ENCODE data around the gene CHTOP. TPM values are rescaled to one million over a fixed set of nuclear protein-coding genes. Genes with fewer than 3 reads are reported as not detected.
A peak's percentile ranks its signal among the peaks of the same experiment; 100 is the strongest.

CHTOP gene
- total and polyA plus RNA-seq, 2 experiments from 2014 or later: 26.9 to 42.2 TPM

DNA sequence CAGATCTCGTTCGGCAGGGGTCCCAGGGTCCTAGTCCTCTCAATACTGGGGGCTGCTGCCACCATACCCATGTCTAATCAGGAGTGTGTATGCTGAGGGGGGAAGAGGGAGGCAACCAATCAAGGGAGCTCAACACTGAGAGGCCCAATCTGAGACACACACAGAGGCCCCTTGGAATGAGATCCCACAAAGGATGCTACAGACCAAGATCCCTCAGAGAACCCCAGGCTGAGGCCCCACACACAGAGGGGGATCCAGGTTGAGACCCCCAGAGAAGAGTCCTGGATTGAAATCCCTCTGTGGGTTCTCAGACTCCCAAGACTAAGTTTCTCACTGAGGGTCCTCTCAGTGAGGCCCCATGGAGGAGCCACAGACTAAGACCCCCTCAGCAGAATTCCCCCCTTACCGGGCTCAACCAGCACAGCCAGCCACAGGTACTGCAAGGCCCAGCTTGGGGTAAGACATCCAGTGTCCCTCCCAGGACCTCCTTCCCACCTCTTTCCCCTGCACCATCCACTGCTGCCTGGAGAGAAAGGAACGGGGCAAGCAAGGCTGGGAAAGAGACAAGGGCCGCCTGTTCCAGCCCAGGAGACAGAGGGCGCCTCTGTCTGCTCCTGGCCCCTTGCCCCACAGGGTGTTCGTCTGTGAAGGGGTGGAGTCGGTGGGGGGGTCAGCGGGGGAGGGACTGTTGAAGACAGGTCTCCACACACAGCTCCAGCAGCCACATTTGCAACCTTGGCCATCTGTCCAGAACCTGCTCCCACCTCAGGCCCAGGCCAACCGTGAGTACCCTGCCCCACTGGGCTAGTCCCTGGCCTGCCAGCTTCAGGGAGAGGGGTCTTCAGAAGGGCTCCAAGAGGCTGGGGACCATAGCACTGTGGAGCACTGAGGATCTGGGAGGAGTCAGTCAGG is 5.9 kb upstream of the CHTOP start, which contains the start of gene S100A1:
S100A1 (plus strand) TSS at position 720 of the 912 bp plus-strand sequence. CDS start 2,088 bp downstream, outside the sequence.
- H3K27me3 ChIP-seq (replicated peaks; ENCODE audit: insufficient read depth): no peaks in the 10 kb centered on the region
- peak within 1 kb of the TSS; percentile 85 for H3K4me3 ChIP-seq
- peaks cover 38% of the 10 kb centered on the region for H3K79me2 ChIP-seq (ENCODE audit: insufficient read depth)
- DNase-seq: no peak
- H2AFZ ChIP-seq: peak within 1 kb of the TSS; percentile 74
- WGBS, 2 experiments (ENCODE audit: low coverage in 1 of 2, low lambda C conversion rate in 2 of 2, missing lambda C conversion rate in 2 of 2): 63 to 64% methylated on average over 10 of the region's 10 CpGs
- peak within 1 kb of the TSS; percentile 99 for H3K4me2 ChIP-seq (ENCODE audit: unreplicated experiment)
- in situ Hi-C loops (cut with MboI): no loop called here
- H3F3A ChIP-seq (ENCODE audit: insufficient read depth): peaks cover 20% of the 10 kb centered on the region
- no peaks in the 10 kb centered on the region for H3K9me2 ChIP-seq (ENCODE audit: insufficient read depth)
- H3K9me3 ChIP-seq (ENCODE audit: low read depth): no peaks in the 10 kb centered on the region
- TF ChIP-seq EZH2phosphoT487 (IDR thresholded peaks at IDR 0.05; ENCODE audit: insufficient read depth, low read depth): no peak
- TF ChIP-seq EZH2 (IDR thresholded peaks at IDR 0.05; ENCODE audit: insufficient read depth, poor library complexity, severe bottlenecking): no peak
- H3K36me3 ChIP-seq (ENCODE audit: low read depth): peaks cover 15% of the 10 kb centered on the region; the same call in 1 of the 2 replicates
- H3K4me1 ChIP-seq (ENCODE audit: insufficient read depth): peaks cover 27% of the 10 kb centered on the region
- H3K27ac ChIP-seq: peak within 1 kb of the TSS; percentile 95
- no peaks in the 10 kb centered on the region for H4K20me1 ChIP-seq (ENCODE audit: insufficient read depth)
- peak within 1 kb of the TSS; percentile 95 for H3K9ac ChIP-seq

DNA sequence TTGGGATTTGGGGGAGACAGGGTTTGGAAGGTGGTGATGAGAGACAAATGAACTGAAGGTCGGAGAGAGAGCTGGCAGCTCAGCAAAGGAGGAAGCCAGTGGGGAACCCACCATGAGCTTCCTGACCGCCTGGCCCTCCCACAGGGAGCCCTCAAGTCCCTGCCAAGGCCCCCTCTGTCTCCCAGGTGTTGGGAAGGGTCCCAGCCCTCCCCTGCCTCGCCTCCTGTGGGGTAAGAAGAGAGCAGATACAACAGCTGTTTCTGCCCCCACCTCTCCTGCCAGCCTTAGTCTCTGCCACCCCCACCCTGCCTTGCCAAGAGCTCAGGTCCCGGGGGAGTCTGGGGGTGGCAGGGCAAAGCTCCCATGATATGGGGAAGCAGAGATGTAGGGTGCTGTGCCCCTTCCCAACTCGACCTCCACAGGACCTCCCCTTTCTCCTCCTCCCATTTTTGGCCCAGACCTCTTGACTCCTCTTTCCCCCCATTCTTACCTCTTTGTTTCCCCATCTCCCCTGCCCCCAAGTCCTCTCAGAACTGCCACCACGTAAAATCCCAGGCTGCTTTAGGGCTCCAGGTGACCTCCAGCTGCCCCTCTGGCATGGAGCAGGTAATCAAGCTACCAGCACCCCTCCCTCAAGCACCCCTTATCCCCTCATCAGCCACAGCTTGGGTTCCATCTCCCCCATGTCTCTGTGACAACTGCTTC is 5.1 kb upstream of the CHTOP start:
- DNase-seq: no peak
- peaks cover 15% of the 10 kb centered on the region; the same call in 1 of the 2 replicates for H3K36me3 ChIP-seq (ENCODE audit: low read depth)
- no peak overlapping the region for H3K9ac ChIP-seq
- no peaks in the 10 kb centered on the region for H4K20me1 ChIP-seq (ENCODE audit: insufficient read depth)
- no peaks in the 10 kb centered on the region for H3K9me2 ChIP-seq (ENCODE audit: insufficient read depth)
- H3K4me3 ChIP-seq: no peak overlapping the region
- H3K4me1 ChIP-seq (ENCODE audit: insufficient read depth): peaks cover 27% of the 10 kb centered on the region
- 86 to 87% methylated on average over 6 of the region's 6 CpGs for WGBS, 2 experiments (ENCODE audit: low coverage in 1 of 2, low lambda C conversion rate in 2 of 2, missing lambda C conversion rate in 2 of 2)
- no peak overlapping the region for H3K4me2 ChIP-seq (ENCODE audit: unreplicated experiment)
- H3F3A ChIP-seq (ENCODE audit: insufficient read depth): peaks cover 16% of the 10 kb centered on the region
- no peaks in the 10 kb centered on the region for H3K27me3 ChIP-seq (replicated peaks; ENCODE audit: insufficient read depth)
- H2AFZ ChIP-seq: no peak overlapping the region
- H3K9me3 ChIP-seq (ENCODE audit: low read depth): no peaks in the 10 kb centered on the region
- TF ChIP-seq EZH2phosphoT487 (IDR thresholded peaks at IDR 0.05; ENCODE audit: insufficient read depth, low read depth) (no peak), EZH2 (IDR thresholded peaks at IDR 0.05; ENCODE audit: insufficient read depth, poor library complexity, severe bottlenecking) (no peak)
- H3K27ac ChIP-seq: no peak overlapping the region
- in situ Hi-C loops (cut with MboI): no loop called here
- peaks cover 31% of the 10 kb centered on the region for H3K79me2 ChIP-seq (ENCODE audit: insufficient read depth)

DNA sequence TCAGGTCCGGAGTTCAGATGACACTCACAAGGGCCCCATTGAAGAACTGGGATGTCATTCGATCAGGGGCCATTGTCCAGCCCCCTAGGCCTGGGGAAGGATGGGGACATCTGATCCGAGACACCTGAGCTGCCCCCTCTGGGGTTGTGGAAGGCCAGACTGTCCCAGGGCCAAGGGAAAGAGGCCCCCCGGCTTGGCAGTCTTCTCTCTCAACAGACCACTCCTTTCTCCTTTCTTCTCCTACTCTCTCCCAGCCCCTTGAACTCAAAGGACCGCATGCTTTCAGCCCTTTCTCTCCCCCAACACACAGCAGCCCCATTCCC is 4.6 kb upstream of the CHTOP start:
- 68 to 79% methylated on average over 5 of the region's 5 CpGs for WGBS, 2 experiments (ENCODE audit: low coverage in 1 of 2, low lambda C conversion rate in 2 of 2, missing lambda C conversion rate in 2 of 2)
- Histone ChIP-seq H3K27ac (no peak overlapping the region), H4K20me1 (ENCODE audit: insufficient read depth) (no peaks in the 10 kb centered on the region), H3K9ac (no peak overlapping the region), H3K4me1 (ENCODE audit: insufficient read depth) (peaks cover 24% of the 10 kb centered on the region), H3F3A (ENCODE audit: insufficient read depth) (peaks cover 11% of the 10 kb centered on the region), H3K4me3 (no peak overlapping the region), H2AFZ (no peak overlapping the region), H3K9me2 (ENCODE audit: insufficient read depth) (no peaks in the 10 kb centered on the region), H3K36me3 (ENCODE audit: low read depth) (peaks cover 12% of the 10 kb centered on the region; the same call in 1 of the 2 replicates), H3K79me2 (ENCODE audit: insufficient read depth) (peaks cover 28% of the 10 kb centered on the region), H3K9me3 (ENCODE audit: low read depth) (no peaks in the 10 kb centered on the region), H3K27me3 (replicated peaks; ENCODE audit: insufficient read depth) (no peaks in the 10 kb centered on the region), H3K4me2 (ENCODE audit: unreplicated experiment) (no peak overlapping the region)
- no peak for DNase-seq
- TF ChIP-seq EZH2phosphoT487 (IDR thresholded peaks at IDR 0.05; ENCODE audit: insufficient read depth, low read depth): no peak
- no peak for TF ChIP-seq EZH2 (IDR thresholded peaks at IDR 0.05; ENCODE audit: insufficient read depth, poor library complexity, severe bottlenecking)
- in situ Hi-C loops (cut with MboI): no loop called here

DNA sequence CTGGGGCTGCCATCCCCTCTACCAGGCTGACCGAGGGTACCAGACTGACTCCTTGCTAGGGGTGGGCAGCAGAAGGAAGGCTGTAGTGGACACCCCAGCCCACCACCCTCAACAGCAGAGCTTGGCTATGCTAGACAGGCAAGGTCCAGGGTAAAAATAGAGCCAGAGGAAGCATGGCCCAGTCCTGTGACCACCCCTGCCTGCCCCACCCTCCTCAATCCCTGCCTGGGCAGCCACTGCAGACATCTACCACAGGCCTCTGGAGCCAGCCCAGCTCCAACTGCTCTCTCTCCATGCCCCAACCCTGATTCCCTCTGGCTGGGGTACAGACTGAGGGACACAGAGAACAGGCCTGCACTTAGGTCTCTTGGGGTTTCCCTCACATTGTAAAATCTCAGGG is 3.9 kb upstream of the CHTOP start:
- H3K4me3 ChIP-seq: no peak overlapping the region
- peak; percentile 22 for DNase-seq
- no peak overlapping the region for H3K9ac ChIP-seq
- no peak overlapping the region for H3K4me2 ChIP-seq (ENCODE audit: unreplicated experiment)
- peaks cover 28% of the 10 kb centered on the region for H3K79me2 ChIP-seq (ENCODE audit: insufficient read depth)
- 90 to 100% methylated on average over 1 of the region's 1 CpG for WGBS, 2 experiments (ENCODE audit: low coverage in 1 of 2, low lambda C conversion rate in 2 of 2, missing lambda C conversion rate in 2 of 2)
- no peaks in the 10 kb centered on the region for H3K27me3 ChIP-seq (replicated peaks; ENCODE audit: insufficient read depth)
- H3K9me2 ChIP-seq (ENCODE audit: insufficient read depth): no peaks in the 10 kb centered on the region
- in situ Hi-C loops (cut with MboI): no loop called here
- H3K27ac ChIP-seq: no peak overlapping the region
- peaks cover 17% of the 10 kb centered on the region; the same call in 1 of the 2 replicates for H3K4me1 ChIP-seq (ENCODE audit: insufficient read depth)
- no peaks in the 10 kb centered on the region for H3K9me3 ChIP-seq (ENCODE audit: low read depth)
- no peak for TF ChIP-seq EZH2phosphoT487 (IDR thresholded peaks at IDR 0.05; ENCODE audit: insufficient read depth, low read depth)
- TF ChIP-seq EZH2 (IDR thresholded peaks at IDR 0.05; ENCODE audit: insufficient read depth, poor library complexity, severe bottlenecking): no peak
- no peak overlapping the region for H2AFZ ChIP-seq
- peaks cover 9% of the 10 kb centered on the region; the same call in 1 of the 2 replicates for H3F3A ChIP-seq (ENCODE audit: insufficient read depth)
- 0 out of 2 replicates have a peak, but pooled peaks cover 6% of the 10 kb centered on the region for H3K36me3 ChIP-seq (ENCODE audit: low read depth)
- H4K20me1 ChIP-seq (ENCODE audit: insufficient read depth): no peaks in the 10 kb centered on the region

Measured in GM23248 (cell line).